IMR-90 (cell line): Measurements from ENCODE around the gene AKAP7. TPM values are rescaled to one million over a fixed set of nuclear protein-coding genes. Genes with fewer than 3 reads are reported as not detected.
A peak's percentile ranks its signal among the peaks of the same experiment; 100 is the strongest.

Source experiments
- ATAC-seq: fragments of 200-7000 bp; cut with Tn5 transposase; 2 replicates; pipeline ENCODE4 v1.9.1; 2020; ENCODE audit warnings: low read depth, mild to moderate bottlenecking, moderate library complexity
- BruUV-seq: library from RNA; stranded (reverse); fragments of 400-500 nt; replicated peaks from 2 replicates; lab custom pipeline; 2021; lab: Mats Ljungman, UMichigan
- CTCF ChIA-PET: fragments of 300-600 bp; formaldehyde crosslinking; extraction: SDS; loops from one replicate; lab custom pipeline; 2021; ENCODE audit warnings: antibody characterized with exemption; lab: Yijun Ruan, JAX
- POLR2A ChIA-PET: fragments of 300-600 bp; sonication (Branson Sonifier 250); formaldehyde crosslinking; loops from one replicate; lab custom pipeline; 2022; ENCODE audit warnings: antibody characterized with exemption; ENCODE audit not compliant: unreplicated experiment; lab: Charles Lee
- DNase-seq: peaks from one replicate; pipeline ENCODE4 v3.0.0; 2013
- H2AFZ ChIP-seq: replicated peaks from 2 replicates; pipeline ENCODE3; 2013; ENCODE audit warnings: low read length, mild to moderate bottlenecking; ENCODE audit not compliant: poor library complexity
- H2AK5ac ChIP-seq: 2 replicates; pipeline ENCODE4 v1.6.1; 2013; ENCODE audit warnings: low read depth, low read length, inconsistent platforms
- H2AK9ac ChIP-seq: replicated peaks from 2 replicates; pipeline ENCODE3; 2013; ENCODE audit warnings: mild to moderate bottlenecking, low read depth, low read length, moderate library complexity; ENCODE audit not compliant: poor library complexity
- H2BK120ac ChIP-seq: 2 replicates; pipeline ENCODE4 v1.6.1; 2013; ENCODE audit warnings: low read depth, low read length, inconsistent platforms
- H2BK15ac ChIP-seq: 3 replicates; pipeline ENCODE4 v1.6.1; 2013; ENCODE audit warnings: low read depth, low read length, inconsistent platforms
- H2BK20ac ChIP-seq: 2 replicates; pipeline ENCODE4 v1.6.1; 2013; ENCODE audit warnings: low read depth, mild to moderate bottlenecking, inconsistent platforms, low read length, moderate library complexity
- H2BK5ac ChIP-seq: 2 replicates; pipeline ENCODE4 v1.6.1; 2013; ENCODE audit warnings: mild to moderate bottlenecking, low read depth, low read length, inconsistent platforms; ENCODE audit not compliant: poor library complexity, severe bottlenecking
- H3K14ac ChIP-seq: replicated peaks from 2 replicates; pipeline ENCODE4 v1.6.1; 2013; ENCODE audit warnings: low read depth, low read length, inconsistent platforms
- H3K18ac ChIP-seq: 2 replicates; pipeline ENCODE4 v1.6.1; 2013; ENCODE audit warnings: low read depth, low read length, control low read depth
- H3K23ac ChIP-seq: 2 replicates; pipeline ENCODE4 v1.6.1; 2013; ENCODE audit warnings: low read depth, low read length, inconsistent platforms
- H3K27ac ChIP-seq: 2 replicates; pipeline ENCODE4 v1.5.1; 2013; ENCODE audit warnings: mild to moderate bottlenecking, control low read depth, low read length; ENCODE audit not compliant: insufficient read depth
- H3K27me3 ChIP-seq: 2 replicates; pipeline ENCODE4 v1.6.1; 2013; ENCODE audit warnings: low read length; ENCODE audit not compliant: control insufficient read depth, insufficient read depth
- H3K36me3 ChIP-seq: 2 replicates; pipeline ENCODE4 v1.6.1; 2013; ENCODE audit warnings: low read length, mixed read lengths; ENCODE audit not compliant: control insufficient read depth, insufficient read depth
- H3K4ac ChIP-seq: 2 replicates; pipeline ENCODE4 v1.6.1; 2013; ENCODE audit warnings: low read depth, low read length, inconsistent platforms
- H3K4me1 ChIP-seq: 2 replicates; pipeline ENCODE4 v1.6.1; 2013; ENCODE audit warnings: low read length, mixed read lengths; ENCODE audit not compliant: control insufficient read depth, insufficient read depth
- H3K4me2 ChIP-seq: 2 replicates; pipeline ENCODE4 v1.6.1; 2013; ENCODE audit warnings: low read depth, mild to moderate bottlenecking, control low read depth, low read length, moderate library complexity
- H3K4me3 ChIP-seq: 2 replicates; pipeline ENCODE4 v1.5.1; 2013; ENCODE audit warnings: low read depth, mild to moderate bottlenecking, control low read depth, low read length, moderate library complexity; ENCODE audit not compliant: insufficient read depth
- H3K56ac ChIP-seq: 2 replicates; pipeline ENCODE4 v1.6.1; 2013; ENCODE audit warnings: low read length, inconsistent platforms; ENCODE audit not compliant: insufficient read depth; ENCODE audit errors: extremely low read depth
- H3K79me1 ChIP-seq, 2 experiments: 2 replicates each; pipeline ENCODE4 v1.6.1; 2013; ENCODE audit warnings: low read length in 2 of 2, inconsistent platforms in 1 of 2, low read depth in 1 of 2
- H3K9ac ChIP-seq: 2 replicates; pipeline ENCODE4 v1.6.1; 2013; ENCODE audit warnings: low read depth, low read length, control low read depth
- H3K9me1 ChIP-seq: 2 replicates; pipeline ENCODE4 v1.6.1; 2013; ENCODE audit warnings: low read length, inconsistent platforms; ENCODE audit not compliant: insufficient read depth
- H3K9me3 ChIP-seq: 2 replicates; pipeline ENCODE4 v1.6.1; 2013; ENCODE audit warnings: low read length; ENCODE audit not compliant: control insufficient read depth, insufficient read depth
- H4K20me1 ChIP-seq: 2 replicates; pipeline ENCODE4 v1.6.1; 2013; ENCODE audit warnings: low read length, inconsistent platforms; ENCODE audit not compliant: insufficient read depth
- H4K5ac ChIP-seq: 2 replicates; pipeline ENCODE4 v1.6.1; 2013; ENCODE audit warnings: mild to moderate bottlenecking, low read depth, low read length, control low read depth
- H4K8ac ChIP-seq, 2 experiments: 2 replicates each; pipeline ENCODE4 v1.6.1; 2013; ENCODE audit warnings: low read depth in 2 of 2, low read length in 2 of 2, control low read depth in 1 of 2, inconsistent platforms in 1 of 2
- H4K91ac ChIP-seq: 2 replicates; pipeline ENCODE4 v1.6.1; 2013; ENCODE audit warnings: low read depth, low read length, inconsistent platforms; ENCODE audit not compliant: insufficient read depth
- BHLHE40 ChIP-seq: fragments of 150-350 bp; IDR thresholded peaks from 2 replicates; pipeline ENCODE4 v1.6.1; 2016; ENCODE audit warnings: mild to moderate bottlenecking, low read depth, low read length
- CEBPB ChIP-seq: IDR thresholded peaks from 2 replicates; pipeline ENCODE4 v1.6.1; 2012; ENCODE audit warnings: low read depth, low read length, improper control_type of control experiment
- CHD1 ChIP-seq: IDR thresholded peaks from 2 replicates; pipeline ENCODE4 v1.6.1; 2012; ENCODE audit warnings: low read depth, low read length, improper control_type of control experiment
- CTCF ChIP-seq: conservative IDR thresholded peaks from 2 replicates; pipeline ENCODE4 v1.5.1; 2012; ENCODE audit warnings: mild to moderate bottlenecking, low read depth, low read length, improper control_type of control experiment
- ELK1 ChIP-seq: fragments of 150-350 bp; IDR thresholded peaks from 2 replicates; pipeline ENCODE4 v1.6.1; 2016; ENCODE audit warnings: low read depth, mild to moderate bottlenecking, low read length, moderate library complexity, borderline replicate concordance
- FOS ChIP-seq: fragments of 150-350 bp; IDR thresholded peaks from 2 replicates; pipeline ENCODE4 v1.6.1; 2016; ENCODE audit warnings: low read depth, low read length
- MAFK ChIP-seq: IDR thresholded peaks from 2 replicates; pipeline ENCODE4 v1.6.1; 2012; ENCODE audit warnings: low read depth, low read length, improper control_type of control experiment
- MAZ ChIP-seq: IDR thresholded peaks from 2 replicates; pipeline ENCODE4 v1.6.1; 2012; ENCODE audit warnings: low read depth, mild to moderate bottlenecking, low read length, improper control_type of control experiment, moderate library complexity, borderline replicate concordance
- MXI1 ChIP-seq: IDR thresholded peaks from 2 replicates; pipeline ENCODE4 v1.6.1; 2012; ENCODE audit warnings: low read depth, mild to moderate bottlenecking, low read length, moderate library complexity, borderline replicate concordance
- NFE2L2 ChIP-seq: fragments of 150-350 bp; IDR thresholded peaks from 2 replicates; pipeline ENCODE4 v1.6.1; 2016; ENCODE audit warnings: low read depth, mild to moderate bottlenecking, low read length
- POLR2A ChIP-seq: IDR thresholded peaks from 2 replicates; pipeline ENCODE4 v1.6.1; 2012; ENCODE audit warnings: mild to moderate bottlenecking, low read depth, low read length
- RAD21 ChIP-seq: IDR thresholded peaks from 2 replicates; pipeline ENCODE4 v1.6.1; 2012; ENCODE audit warnings: low read length, improper control_type of control experiment
- RCOR1 ChIP-seq: IDR thresholded peaks from 2 replicates; pipeline ENCODE4 v1.6.1; 2012; ENCODE audit warnings: mild to moderate bottlenecking, low read length, improper control_type of control experiment; ENCODE audit not compliant: insufficient replicate concordance
- RFX5 ChIP-seq: IDR thresholded peaks from 2 replicates; pipeline ENCODE4 v1.8.0; 2012; ENCODE audit warnings: low read depth, mild to moderate bottlenecking, low read length, moderate library complexity
- SMC3 ChIP-seq: fragments of 150-350 bp; IDR thresholded peaks from 2 replicates; pipeline ENCODE4 v1.6.1; 2016; ENCODE audit warnings: low read depth, mild to moderate bottlenecking, antibody characterized with exemption, low read length, moderate library complexity
- USF2 ChIP-seq: fragments of 150-350 bp; IDR thresholded peaks from 2 replicates; pipeline ENCODE4 v1.6.1; 2017; ENCODE audit warnings: mild to moderate bottlenecking, antibody characterized with exemption, low read length, low read depth
- WGBS, 2 experiments: methylation state at CpG; one replicate each; pipeline versions ENCODE4 v1.1.5 to v1.1.7; 2013; ENCODE audit warnings: missing lambda C conversion rate in 2 of 2; ENCODE audit not compliant: insufficient read length in 1 of 2; ENCODE audit errors: extremely low coverage in 2 of 2; 5-methylcytosine and 5-hydroxymethylcytosine counted together
- dilution Hi-C: fragments of 300-500 bp; cut with HindIII; formaldehyde crosslinking; loops from one replicate; pipeline ENCODE4 v1.14.3; 2018; ENCODE audit warnings: low sequenced_read_pairs; ENCODE audit not compliant: unreplicated experiment
- in situ Hi-C: fragments of 300-500 bp; cut with MboI; formaldehyde crosslinking; loops from 3 replicates; pipeline ENCODE4 v1.14.3; 2019; ENCODE audit warnings: low sequenced_read_pairs, inconsistent platforms, mixed read lengths
- intact Hi-C: fragments of 100-400 bp; cut with micrococcal nuclease; formaldehyde crosslinking; loops from 2 replicates; pipeline ENCODE4 v1.10.0; 2022
- polyA plus RNA-seq, 3 experiments: library from polyadenylated mRNA; depleted of rRNA; stranded (reverse); fragments of >200 nt; gene quantifications; 2 replicates each; pipeline ENCODE4 v1.2.3, GENCODE V29; 2012; ENCODE audit warnings: low replicate concordance in 1 of 3
- total RNA-seq: library from RNA; depleted of rRNA; stranded (reverse); fragments of >200 nt; gene quantifications from 2 replicates; pipeline ENCODE4 v1.2.3, GENCODE V29; 2012

AKAP7 gene
- total and polyA plus RNA-seq, 2 of the 4 experiments (the other 2 are of a cell fraction) = 0.54 to 1.1 TPM

- no peak overlapping the region for H2BK15ac ChIP-seq
- WGBS, 2 experiments = no CpG with 5 or more reads among the region's 4 CpGs
- H3K4me3 ChIP-seq = no peak overlapping the region
- no peak overlapping the region for H3K18ac ChIP-seq
- no peak overlapping the region for H4K91ac ChIP-seq
- H2AFZ ChIP-seq = no peak overlapping the region
- H3K56ac ChIP-seq = no peak overlapping the region
- H3K4ac ChIP-seq = no peak overlapping the region
- intact Hi-C loops = loop anchor here (10.0 kb wide), 1 partner anchor 374 kb away; no protein-coding TSS in a partner anchor
- H2AK5ac ChIP-seq = no peak overlapping the region
- no peaks in the 10 kb centered on the region for H4K20me1 ChIP-seq
- no peak overlapping the region for H3K9ac ChIP-seq
- no peaks in the 10 kb centered on the region for H3K79me1 ChIP-seq
- dilution Hi-C loops = no loop called here
- H3K14ac ChIP-seq = no peak overlapping the region
- ATAC-seq (peak; percentile 48; the same call in 1 of the 2 replicates), DNase-seq (peak; percentile 53)
- no peaks in the 10 kb centered on the region; the same call in 1 of the 2 replicates for H3K9me1 ChIP-seq
- no peak overlapping the region for H2BK5ac ChIP-seq
- TF ChIP-seq RFX5 (no peak), USF2 (no peak), CEBPB (no peak), CTCF (no peak), RCOR1 (no peak), MAZ (no peak), FOS (no peak), RAD21 (no peak), MAFK (no peak), NFE2L2 (no peak), SMC3 (no peak), POLR2A (no peak), CHD1 (no peak), ELK1 (no peak), BHLHE40 (no peak), MXI1 (no peak)
- no peak overlapping the region for H4K5ac ChIP-seq
- H4K8ac ChIP-seq = no peak overlapping the region
- in situ Hi-C loops = no loop called here
- H3K9me3 ChIP-seq = 0 out of 2 replicates have a peak, but pooled peaks cover 2% of the 10 kb centered on the region
- H2BK120ac ChIP-seq = no peak overlapping the region
- H3K4me2 ChIP-seq = no peak overlapping the region
- no peak overlapping the region for H2AK9ac ChIP-seq
- H3K4me1 ChIP-seq = no peaks in the 10 kb centered on the region
- no TSS peak for BruUV-seq
- H3K36me3 ChIP-seq = no peaks in the 10 kb centered on the region
- no peak overlapping the region for H2BK20ac ChIP-seq
- POLR2A ChIA-PET = no interaction called here
- no peaks in the 10 kb centered on the region for H3K27me3 ChIP-seq
- no peak overlapping the region for H3K27ac ChIP-seq
- CTCF ChIA-PET = interaction anchor here (0.6 kb wide), 1 partner anchor 76 kb away, joined by 3 read pairs; no protein-coding TSS in a partner anchor
- H3K23ac ChIP-seq = no peak overlapping the region
These were observed 123.7 kb downstream of the AKAP7 start for GRCh38 chr6:131258816-131259476.
